OCI-LY3 (cell line): Measurements from ENCODE around the gene METTL21C.

ENCODE experiments used
- H2AFZ ChIP-seq: fragments of 200-600, 300-600 bp; shearing (Covaris generic); 2 replicates; pipeline ENCODE4 v1.6.0; 2014; ENCODE audit warnings: antibody characterized with exemption, low read depth, low read length
- H3K27ac ChIP-seq: fragments of 200-600, 300-600 bp; sonication (generic); 2 replicates; pipeline ENCODE4 v1.5.1; 2014; ENCODE audit warnings: mild to moderate bottlenecking, low read length, moderate library complexity, mixed read lengths
- H3K27me3 ChIP-seq: fragments of 200-600, 300-600 bp; sonication (generic); 2 replicates; pipeline ENCODE4 v1.6.1; 2014; ENCODE audit warnings: low read depth, low read length, mixed read lengths
- H3K36me3 ChIP-seq: fragments of 200-600, 300-600 bp; sonication (generic); replicated peaks from 2 replicates; pipeline ENCODE3; 2014; ENCODE audit warnings: low read depth, low read length, mixed read lengths
- H3K4me1 ChIP-seq: fragments of 300-600, 200-600 bp; sonication (generic); 2 replicates; pipeline ENCODE4 v1.6.1; 2014; ENCODE audit warnings: low read length, mixed read lengths
- H3K4me2 ChIP-seq: fragments of 200-600, 300-600 bp; sonication (generic); 2 replicates; pipeline ENCODE4 v1.6.1; 2014; ENCODE audit warnings: low read length, mixed read lengths
- H3K4me3 ChIP-seq: fragments of 300-600, 200-600 bp; sonication (generic); 2 replicates; pipeline ENCODE4 v1.5.1; 2014; ENCODE audit warnings: antibody characterized with exemption, mild to moderate bottlenecking, low read length, moderate library complexity
- H3K79me2 ChIP-seq: fragments of 300-600, 200-600 bp; shearing (Covaris generic); 2 replicates; pipeline ENCODE4 v1.6.1; 2014; ENCODE audit warnings: mild to moderate bottlenecking, low read length, mixed read lengths
- H3K9ac ChIP-seq: fragments of 300-600, 200-600 bp; shearing (Covaris generic); 2 replicates; pipeline ENCODE4 v1.6.0; 2014; ENCODE audit warnings: mild to moderate bottlenecking, low read length, moderate library complexity
- H3K9me3 ChIP-seq: fragments of 200-600, 300-600 bp; shearing (Covaris generic); 2 replicates; pipeline ENCODE4 v1.6.1; 2014; ENCODE audit warnings: low read length, mixed read lengths; ENCODE audit not compliant: insufficient read depth
- H4K20me1 ChIP-seq: fragments of 200-600, 300-600 bp; sonication (generic); 2 replicates; pipeline ENCODE4 v1.6.1; 2016; ENCODE audit warnings: low read length, mixed read lengths; ENCODE audit not compliant: insufficient read depth
- EZH2phosphoT487 ChIP-seq: fragments of 200-600 bp; shearing (Covaris generic); IDR thresholded peaks from 2 replicates; pipeline ENCODE4 v1.6.1; 2018; ENCODE audit warnings: antibody characterized with exemption, mixed run types, low read depth
- TF ChIP-seq, protein P1 (sequence below): fragments of 200-600, 300-600 bp; sonication (generic); IDR thresholded peaks from 2 replicates; pipeline ENCODE4 v1.5.1; 2014; ENCODE audit warnings: antibody characterized with exemption, low read length, low read depth

The METTL21C gene

GRCh38 chr13:102687520-102687919, 7.3 kb downstream of the METTL21C start:
- H2AFZ ChIP-seq, result no peak overlapping the region
- H3K27me3 ChIP-seq, result no peaks in the 10 kb centered on the region; the same call in 1 of the 2 replicates
- H4K20me1 ChIP-seq, result no peaks in the 10 kb centered on the region
- no peak overlapping the region for H3K4me2 ChIP-seq
- H3K36me3 ChIP-seq, result peaks cover 7% of the 10 kb centered on the region
- H3K79me2 ChIP-seq, result no peaks in the 10 kb centered on the region
- H3K4me1 ChIP-seq, result peaks cover 7% of the 10 kb centered on the region
- no peak overlapping the region for H3K9ac ChIP-seq
- no peaks in the 10 kb centered on the region for H3K9me3 ChIP-seq
- H3K27ac ChIP-seq, result no peak overlapping the region
- TF ChIP-seq, protein P1, sequence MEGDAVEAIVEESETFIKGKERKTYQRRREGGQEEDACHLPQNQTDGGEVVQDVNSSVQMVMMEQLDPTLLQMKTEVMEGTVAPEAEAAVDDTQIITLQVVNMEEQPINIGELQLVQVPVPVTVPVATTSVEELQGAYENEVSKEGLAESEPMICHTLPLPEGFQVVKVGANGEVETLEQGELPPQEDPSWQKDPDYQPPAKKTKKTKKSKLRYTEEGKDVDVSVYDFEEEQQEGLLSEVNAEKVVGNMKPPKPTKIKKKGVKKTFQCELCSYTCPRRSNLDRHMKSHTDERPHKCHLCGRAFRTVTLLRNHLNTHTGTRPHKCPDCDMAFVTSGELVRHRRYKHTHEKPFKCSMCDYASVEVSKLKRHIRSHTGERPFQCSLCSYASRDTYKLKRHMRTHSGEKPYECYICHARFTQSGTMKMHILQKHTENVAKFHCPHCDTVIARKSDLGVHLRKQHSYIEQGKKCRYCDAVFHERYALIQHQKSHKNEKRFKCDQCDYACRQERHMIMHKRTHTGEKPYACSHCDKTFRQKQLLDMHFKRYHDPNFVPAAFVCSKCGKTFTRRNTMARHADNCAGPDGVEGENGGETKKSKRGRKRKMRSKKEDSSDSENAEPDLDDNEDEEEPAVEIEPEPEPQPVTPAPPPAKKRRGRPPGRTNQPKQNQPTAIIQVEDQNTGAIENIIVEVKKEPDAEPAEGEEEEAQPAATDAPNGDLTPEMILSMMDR, result no peak
- no peak for TF ChIP-seq EZH2phosphoT487
- no peak overlapping the region for H3K4me3 ChIP-seq

DNA sequence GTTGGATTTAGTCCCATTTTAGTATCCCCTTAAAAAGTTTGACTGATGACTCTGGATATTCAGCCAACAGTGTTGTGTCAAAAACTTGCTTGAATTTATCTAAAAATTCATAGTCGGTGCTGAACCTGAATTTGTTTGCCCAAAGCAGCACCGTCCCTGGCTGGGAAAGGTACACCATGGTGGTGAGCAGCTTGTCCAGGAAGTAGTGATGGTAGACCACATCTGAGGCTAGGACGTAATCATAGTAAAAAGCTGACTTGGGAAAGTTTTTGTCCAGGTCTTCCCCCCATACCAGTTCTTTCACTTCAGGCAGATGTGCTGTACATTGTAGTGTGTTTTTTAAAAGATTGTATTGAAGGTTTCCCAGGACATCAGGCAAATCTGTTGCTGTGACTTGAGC, 8.8 kb downstream of the METTL21C start:
- Histone ChIP-seq H3K79me2 (no peaks in the 10 kb centered on the region), H3K9me3 (no peaks in the 10 kb centered on the region), H3K4me2 (no peak overlapping the region), H4K20me1 (no peaks in the 10 kb centered on the region), H3K36me3 (peaks cover 19% of the 10 kb centered on the region), H3K9ac (no peak overlapping the region), H3K27me3 (no peaks in the 10 kb centered on the region; the same call in 1 of the 2 replicates), H3K27ac (no peak overlapping the region), H2AFZ (no peak overlapping the region), H3K4me3 (no peak overlapping the region), H3K4me1 (peaks cover 22% of the 10 kb centered on the region)
- TF ChIP-seq EZH2phosphoT487, result no peak
- TF ChIP-seq, protein P1, result no peak

DNA sequence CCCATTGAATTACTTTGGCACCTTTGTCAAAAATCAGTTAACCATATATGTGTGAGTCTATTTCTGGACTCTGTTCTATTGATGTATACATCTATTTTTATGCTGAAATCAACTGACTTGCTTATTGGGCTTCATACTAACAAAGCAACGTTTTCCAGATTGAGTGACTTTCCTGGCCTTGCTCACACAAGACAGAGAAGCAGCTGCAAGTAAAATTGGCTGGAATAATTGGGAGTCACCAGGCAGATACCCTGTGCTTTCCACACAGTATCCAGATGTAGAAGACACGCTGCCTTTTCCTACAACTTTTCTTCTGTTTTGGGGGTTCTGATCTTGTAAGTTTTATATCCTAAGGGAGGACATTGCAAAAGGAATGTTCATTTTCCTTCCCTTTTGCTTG, 11.2 kb downstream of the METTL21C start:
- H3K9me3 ChIP-seq, result no peaks in the 10 kb centered on the region
- H3K4me2 ChIP-seq, result no peak overlapping the region
- H3K4me3 ChIP-seq, result no peak overlapping the region
- peaks cover 34% of the 10 kb centered on the region for H3K36me3 ChIP-seq
- H3K27me3 ChIP-seq, result no peaks in the 10 kb centered on the region
- H2AFZ ChIP-seq, result no peak overlapping the region
- no peaks in the 10 kb centered on the region for H3K79me2 ChIP-seq
- H3K4me1 ChIP-seq, result peaks cover 46% of the 10 kb centered on the region
- TF ChIP-seq, protein P1, result no peak
- TF ChIP-seq EZH2phosphoT487, result no peak
- H3K27ac ChIP-seq, result no peak overlapping the region
- no peak overlapping the region for H3K9ac ChIP-seq
- H4K20me1 ChIP-seq, result peaks cover 3% of the 10 kb centered on the region; the same call in 1 of the 2 replicates

- Histone ChIP-seq H2AFZ (no peak overlapping the region), H3K36me3 (peaks cover 38% of the 10 kb centered on the region), H3K9ac (no peak overlapping the region), H3K4me3 (no peak overlapping the region), H3K9me3 (no peaks in the 10 kb centered on the region), H3K27me3 (no peaks in the 10 kb centered on the region), H4K20me1 (peaks cover 7% of the 10 kb centered on the region; the same call in 1 of the 2 replicates), H3K4me2 (no peak overlapping the region), H3K27ac (no peak overlapping the region), H3K79me2 (no peaks in the 10 kb centered on the region), H3K4me1 (peaks cover 51% of the 10 kb centered on the region)
- TF ChIP-seq, protein P1, result no peak
- TF ChIP-seq EZH2phosphoT487, result no peak
Measured at GRCh38 chr13:102682727-102683126, 12.1 kb downstream of the METTL21C start.
